ENCODE measurements around the gene PARP12. TPM values are rescaled to one million over a fixed set of nuclear protein-coding genes. Genes with fewer than 3 reads are reported as not detected.

PARP12 gene
- polyA plus RNA-seq, 3 donors from 2014 or later: 23.3 to 26.8 (median 24.3) TPM

- peaks cover 13 to 53% (median 16%) of the 10 kb centered on the region in 3 donors for H3K36me3 Mint-ChIP-seq
- peaks cover 3 to 9% (median 4%) of the 10 kb centered on the region in 3 donors for H3K27me3 Mint-ChIP-seq (ENCODE audit: low read depth in 3 of 3)
- no peak overlapping the region for H3K4me3 Mint-ChIP-seq
- H3K4me1 Mint-ChIP-seq: no peaks in the 10 kb centered on the region
- peaks cover 0 to 3% (median 0%) of the 10 kb centered on the region in 6 donors for H3K9me3 Mint-ChIP-seq
- no peak for DNase-seq
- peak overlapping the region in 1 of 6 donors; percentile 34 for H3K27ac Mint-ChIP-seq
These were observed 36.8 kb downstream of the PARP12 start for GRCh38 chr7:140025814-140026433.

- peaks cover 13 to 50% (median 14%) of the 10 kb centered on the region in 3 donors for H3K36me3 Mint-ChIP-seq
- H3K4me1 Mint-ChIP-seq: no peaks in the 10 kb centered on the region
These were observed 37.5 kb downstream of the PARP12 start for GRCh38 chr7:140025241-140025640.

GRCh38 chr7:140024585-140024984 lies 38.2 kb downstream of the PARP12 start:
- no peaks in the 10 kb centered on the region for H3K4me1 Mint-ChIP-seq
- H3K9me3 Mint-ChIP-seq: peaks cover 0 to 3% (median 0%) of the 10 kb centered on the region in 6 donors
- H3K36me3 Mint-ChIP-seq: peaks cover 13 to 45% (median 14%) of the 10 kb centered on the region in 3 donors
- DNase-seq: no peak
- peak overlapping the region in 2 of 6 donors; percentile 43 to 66 for H3K27ac Mint-ChIP-seq
- no peak overlapping the region for H3K4me3 Mint-ChIP-seq
- peaks cover 0 to 9% (median 3%) of the 10 kb centered on the region in 3 donors for H3K27me3 Mint-ChIP-seq (ENCODE audit: low read depth in 3 of 3)

More at GRCh38 chr7:140025241-140025640, 37.5 kb downstream of the PARP12 start:
- no peak for DNase-seq
- Mint-ChIP-seq H3K27ac (peak overlapping the region in 2 of 6 donors; percentile 66 to 73), H3K9me3 (peaks cover 0 to 3% (median 0%) of the 10 kb centered on the region in 6 donors), H3K27me3 (ENCODE audit: low read depth in 3 of 3) (peaks cover 0 to 9% (median 3%) of the 10 kb centered on the region in 3 donors), H3K4me3 (no peak overlapping the region)

DNA sequence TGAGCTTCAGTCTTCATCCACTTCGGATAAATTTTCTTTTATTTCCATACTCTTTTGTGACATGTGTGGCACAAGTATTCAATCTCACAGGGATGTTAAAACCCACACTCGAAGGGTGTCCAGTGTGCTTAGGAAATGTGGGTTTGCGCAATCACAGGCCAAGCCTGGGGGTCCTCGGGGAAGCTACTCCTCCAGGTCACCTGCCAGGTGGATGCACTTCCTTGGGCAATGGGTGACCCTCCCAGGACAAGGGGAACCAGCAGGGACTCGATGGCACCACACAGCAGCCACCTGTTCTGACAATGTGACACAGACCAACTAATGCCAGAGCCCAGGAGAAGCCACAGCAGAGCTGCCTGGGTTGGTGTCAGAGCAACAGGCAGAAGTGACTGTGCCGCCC lies 39.0 kb downstream of the PARP12 start:
- no peak overlapping the region for H3K4me3 Mint-ChIP-seq
- peaks cover 13 to 42% (median 14%) of the 10 kb centered on the region in 3 donors for H3K36me3 Mint-ChIP-seq
- peaks cover 0 to 9% (median 3%) of the 10 kb centered on the region in 3 donors for H3K27me3 Mint-ChIP-seq (ENCODE audit: low read depth in 3 of 3)
- H3K9me3 Mint-ChIP-seq: peaks cover 0 to 3% (median 0%) of the 10 kb centered on the region in 6 donors
- no peaks in the 10 kb centered on the region for H3K4me1 Mint-ChIP-seq
- no peak for DNase-seq
- H3K27ac Mint-ChIP-seq: no peak overlapping the region

- Mint-ChIP-seq H3K36me3 (peaks cover 13 to 35% (median 14%) of the 10 kb centered on the region in 3 donors), H3K27ac (peak overlapping the region in 5 of 6 donors; percentile 3 to 74 (median 19)), H3K4me3 (no peak overlapping the region), H3K4me1 (no peaks in the 10 kb centered on the region), H3K27me3 (ENCODE audit: low read depth in 3 of 3) (peaks cover 0 to 9% (median 3%) of the 10 kb centered on the region in 3 donors), H3K9me3 (no peaks in the 10 kb centered on the region)
- DNase-seq: no peak
These were observed 40.1 kb downstream of the PARP12 start for GRCh38 chr7:140022582-140023211.

- Mint-ChIP-seq H3K4me3 (no peak overlapping the region), H3K27ac (peak overlapping the region in 3 of 6 donors; percentile 0 to 74 (median 72)), H3K9me3 (no peaks in the 10 kb centered on the region), H3K36me3 (peaks cover 13 to 28% (median 14%) of the 10 kb centered on the region in 3 donors), H3K27me3 (ENCODE audit: low read depth in 3 of 3) (peaks cover 0 to 9% (median 3%) of the 10 kb centered on the region in 3 donors), H3K4me1 (no peaks in the 10 kb centered on the region)
- no peak for DNase-seq
These were observed 41.1 kb downstream of the PARP12 start for GRCh38 chr7:140021603-140022002.

DNA sequence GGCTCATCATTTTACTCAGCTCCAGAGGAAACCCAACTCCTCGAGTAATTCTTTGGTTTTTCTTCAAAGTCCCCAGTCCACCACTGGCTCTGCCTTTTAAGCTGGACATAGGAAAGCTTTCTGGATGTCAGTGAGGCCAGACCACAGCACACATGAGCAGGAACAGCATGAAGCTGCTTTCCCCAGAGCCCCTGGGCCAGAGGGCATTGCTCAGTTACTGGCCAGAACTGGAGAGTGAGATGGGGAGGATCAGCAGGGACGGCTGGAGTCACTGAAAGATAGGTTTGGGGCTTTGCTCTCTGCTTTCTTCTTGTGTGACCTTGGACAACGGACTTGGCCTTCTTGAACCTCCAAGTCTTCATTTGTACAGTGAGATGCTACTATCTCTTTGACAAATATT lies 43.1 kb downstream of the PARP12 start:
- no peak for DNase-seq
- H3K36me3 Mint-ChIP-seq: peaks cover 7 to 24% (median 10%) of the 10 kb centered on the region in 3 donors
- H3K4me1 Mint-ChIP-seq: no peaks in the 10 kb centered on the region
- H3K4me3 Mint-ChIP-seq: no peak overlapping the region
- no peaks in the 10 kb centered on the region for H3K9me3 Mint-ChIP-seq
- peaks cover 0 to 1% (median 0%) of the 10 kb centered on the region in 3 donors for H3K27me3 Mint-ChIP-seq (ENCODE audit: low read depth in 3 of 3)
- H3K27ac Mint-ChIP-seq: no peak overlapping the region

- H3K9me3 Mint-ChIP-seq: no peaks in the 10 kb centered on the region
- peaks cover 4 to 23% (median 7%) of the 10 kb centered on the region in 3 donors for H3K36me3 Mint-ChIP-seq
- no peaks in the 10 kb centered on the region for H3K27me3 Mint-ChIP-seq (ENCODE audit: low read depth in 3 of 3)
- DNase-seq: no peak
- H3K27ac Mint-ChIP-seq: peak overlapping the region in 3 of 6 donors; percentile 32 to 47 (median 32)
- no peaks in the 10 kb centered on the region for H3K4me1 Mint-ChIP-seq
- H3K4me3 Mint-ChIP-seq: no peak overlapping the region
These were observed 43.6 kb downstream of the PARP12 start for GRCh38 chr7:140019172-140019571.

DNA sequence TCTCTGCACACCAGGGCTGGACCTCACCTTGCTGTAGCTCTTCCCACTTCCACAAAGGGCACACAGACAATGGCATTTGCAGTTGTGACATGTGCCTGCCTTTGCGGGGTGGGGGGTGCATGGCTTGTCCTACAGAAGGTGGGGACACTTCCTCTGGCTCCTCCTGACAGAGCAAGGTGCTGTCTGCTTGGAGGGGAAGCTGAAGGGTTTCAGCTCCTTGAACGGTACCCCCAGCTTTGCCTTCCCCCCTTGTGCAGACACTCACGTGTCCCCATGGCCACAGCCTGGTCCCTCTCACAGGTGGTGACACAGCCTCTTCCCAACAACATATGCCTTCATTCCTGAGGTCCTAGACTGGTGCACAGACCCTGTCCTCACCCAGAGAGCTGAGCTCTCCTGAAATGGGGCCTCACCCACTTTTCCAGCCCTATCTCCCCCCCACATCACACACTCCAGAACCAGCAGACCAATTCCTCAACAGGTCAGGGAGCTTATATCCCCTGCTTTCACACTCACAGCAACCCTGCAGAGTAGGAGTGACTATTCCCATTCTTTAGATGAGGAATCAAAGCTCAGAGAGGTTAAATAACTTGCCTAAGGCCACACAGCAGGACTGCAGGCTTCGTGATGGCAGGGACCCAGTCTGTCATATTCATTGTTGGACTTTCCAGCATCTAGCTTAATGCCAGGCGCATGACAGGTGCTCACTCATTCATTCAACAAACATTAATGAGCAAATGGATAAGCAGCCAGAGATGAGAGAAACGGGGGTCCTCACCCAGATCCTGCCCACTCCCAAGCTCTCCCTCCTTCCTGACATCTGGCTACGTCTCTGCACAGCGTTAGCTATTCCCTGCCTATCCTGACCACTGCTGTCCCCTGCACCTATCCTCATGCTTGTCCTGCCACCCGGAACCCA lies 44.4 kb downstream of the PARP12 start:
- no peak for DNase-seq
- no peaks in the 10 kb centered on the region for H3K27me3 Mint-ChIP-seq (ENCODE audit: low read depth in 3 of 3)

DNA sequence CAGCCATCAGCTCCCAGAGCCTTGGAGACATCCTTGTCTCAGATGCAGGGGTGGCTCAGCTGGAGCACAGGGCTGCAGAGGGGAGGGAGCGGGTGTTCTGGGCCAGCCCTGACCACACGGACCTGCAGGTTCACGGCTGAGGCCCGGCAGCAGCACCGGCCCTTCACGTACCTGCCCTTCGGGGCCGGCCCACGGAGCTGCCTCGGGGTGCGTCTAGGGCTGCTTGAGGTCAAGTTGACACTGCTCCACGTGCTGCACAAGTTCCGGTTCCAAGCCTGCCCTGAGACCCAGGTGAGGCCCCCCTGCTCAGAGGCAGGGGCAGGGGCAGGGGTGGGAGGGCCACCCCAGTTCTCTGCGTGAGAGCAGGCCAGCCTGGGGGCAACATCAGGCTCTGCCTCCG lies 45.2 kb downstream of the PARP12 start:
- Mint-ChIP-seq H3K36me3 (peaks cover 10 to 12% (median 10%) of the 10 kb centered on the region in 3 donors), H3K27me3 (ENCODE audit: low read depth in 3 of 3) (peaks cover 0 to 1% (median 0%) of the 10 kb centered on the region in 3 donors)
- DNase-seq: no peak

More for the DNA sequence above, 44.4 kb downstream of the PARP12 start:
- Mint-ChIP-seq H3K27ac (peak overlapping the region in 5 of 6 donors; percentile 27 to 89 (median 32)), H3K4me1 (no peaks in the 10 kb centered on the region), H3K9me3 (no peaks in the 10 kb centered on the region), H3K4me3 (no peak overlapping the region), H3K36me3 (peaks cover 5 to 20% (median 6%) of the 10 kb centered on the region in 3 donors)

GRCh38 chr7:140017034-140017433 lies 45.7 kb downstream of the PARP12 start:
- no peaks in the 10 kb centered on the region for H3K9me3 Mint-ChIP-seq
- no peaks in the 10 kb centered on the region for H3K4me1 Mint-ChIP-seq
- peaks cover 10 to 11% (median 11%) of the 10 kb centered on the region in 3 donors for H3K36me3 Mint-ChIP-seq
- H3K27ac Mint-ChIP-seq: no peak overlapping the region
- H3K4me3 Mint-ChIP-seq: no peak overlapping the region
- peaks cover 0 to 1% (median 0%) of the 10 kb centered on the region in 3 donors for H3K27me3 Mint-ChIP-seq (ENCODE audit: low read depth in 3 of 3)
- DNase-seq: no peak

More for the DNA sequence above, 45.2 kb downstream of the PARP12 start:
- Mint-ChIP-seq H3K9me3 (no peaks in the 10 kb centered on the region), H3K4me1 (no peaks in the 10 kb centered on the region), H3K4me3 (no peak overlapping the region), H3K27ac (no peak overlapping the region)

- Mint-ChIP-seq H3K27ac (peak overlapping the region in 1 of 6 donors; percentile 28), H3K4me1 (no peaks in the 10 kb centered on the region), H3K27me3 (ENCODE audit: low read depth in 3 of 3) (peaks cover 0 to 1% (median 0%) of the 10 kb centered on the region in 3 donors), H3K9me3 (no peaks in the 10 kb centered on the region), H3K36me3 (peaks cover 10 to 14% (median 11%) of the 10 kb centered on the region in 3 donors), H3K4me3 (no peak overlapping the region)
- no peak for DNase-seq
These were observed 46.2 kb downstream of the PARP12 start for GRCh38 chr7:140016540-140016939.

DNA sequence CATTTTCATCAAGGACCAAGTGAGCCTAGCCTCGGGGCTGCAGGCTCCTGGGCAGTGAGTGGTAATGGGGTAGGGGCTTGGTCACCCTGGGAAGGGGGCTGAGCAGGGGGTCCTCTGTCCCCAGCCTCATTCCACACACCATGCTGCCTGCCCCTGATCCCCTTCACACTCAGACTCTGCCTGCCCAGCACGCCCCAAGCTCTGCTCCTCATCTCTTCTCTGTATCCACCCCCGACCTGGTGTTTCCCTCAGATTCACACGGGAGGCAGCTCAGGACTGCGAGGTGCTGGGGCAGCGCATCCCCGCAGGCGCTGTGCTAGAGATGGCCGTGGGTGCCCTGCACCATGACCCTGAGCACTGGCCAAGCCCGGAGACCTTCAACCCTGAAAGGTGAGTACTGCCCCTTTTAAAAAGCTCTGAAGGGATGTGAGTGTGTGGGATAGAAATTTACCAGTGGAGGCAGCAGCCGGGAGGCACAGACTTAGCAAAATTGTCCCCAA lies 47.2 kb downstream of the PARP12 start:
- H3K4me1 Mint-ChIP-seq: no peaks in the 10 kb centered on the region
- peaks cover 0 to 1% (median 0%) of the 10 kb centered on the region in 3 donors for H3K27me3 Mint-ChIP-seq (ENCODE audit: low read depth in 3 of 3)
- H3K36me3 Mint-ChIP-seq: peaks cover 10 to 14% (median 11%) of the 10 kb centered on the region in 3 donors
- DNase-seq: no peak
- no peak overlapping the region for H3K27ac Mint-ChIP-seq
- H3K9me3 Mint-ChIP-seq: no peaks in the 10 kb centered on the region
- no peak overlapping the region for H3K4me3 Mint-ChIP-seq

Measured in immature natural killer cell (primary cell).